SH-SY5Y (cell line): ENCODE measurements around the gene PALD1.

Source experiments
- GATA2 ChIP-seq: IDR thresholded peaks from 2 replicates; pipeline ENCODE4 v1.6.1; 2011; ENCODE audit warnings: mild to moderate bottlenecking, low read depth, low read length
- GATA3 ChIP-seq: IDR thresholded peaks from 2 replicates; pipeline ENCODE4 v1.6.1; 2011; ENCODE audit warnings: low read depth, mild to moderate bottlenecking, low read length, moderate library complexity

- no peak for TF ChIP-seq GATA3
- no peak for TF ChIP-seq GATA2
These were observed 12.7 kb upstream of the PALD1 start for GRCh38 chr10:70465832-70466231.
